ENCODE results near the gene RNFT2. TPM values are rescaled to one million over a fixed set of nuclear protein-coding genes. Genes with fewer than 3 reads are reported as not detected.

RNFT2 gene
- total RNA-seq, 2 experiments from 2014 or later = 14.8 to 16.9 TPM

- H3K4me3 Mint-ChIP-seq = no peak overlapping the region
- no peak overlapping the region for H3K27ac Mint-ChIP-seq
- no peaks in the 10 kb centered on the region for H3K27me3 Mint-ChIP-seq
- peaks cover 1% of the 10 kb centered on the region for H3K9me3 Mint-ChIP-seq
- peaks cover 20% of the 10 kb centered on the region for H3K36me3 Mint-ChIP-seq
- no peak for DNase-seq
- H3K4me1 Mint-ChIP-seq = no peaks in the 10 kb centered on the region
Observed at GRCh38 chr12:116839287-116839830, 101.2 kb downstream of the RNFT2 start.

- Mint-ChIP-seq H3K9me3 (no peaks in the 10 kb centered on the region), H3K4me1 (no peaks in the 10 kb centered on the region), H3K27ac (no peak overlapping the region), H3K4me3 (no peak overlapping the region), H3K36me3 (peaks cover 10% of the 10 kb centered on the region), H3K27me3 (no peaks in the 10 kb centered on the region)
- DNase-seq = no peak
Observed at GRCh38 chr12:116843085-116843484, 105.0 kb downstream of the RNFT2 start.

- no peak overlapping the region for H3K27ac Mint-ChIP-seq
- DNase-seq = no peak
- H3K9me3 Mint-ChIP-seq = no peaks in the 10 kb centered on the region
- H3K4me3 Mint-ChIP-seq = no peak overlapping the region
- H3K4me1 Mint-ChIP-seq = peaks cover 2% of the 10 kb centered on the region
- H3K36me3 Mint-ChIP-seq = peaks cover 8% of the 10 kb centered on the region
- no peaks in the 10 kb centered on the region for H3K27me3 Mint-ChIP-seq
Observed at GRCh38 chr12:116849216-116849615, 111.1 kb downstream of the RNFT2 start.

- Mint-ChIP-seq H3K4me3 (no peak overlapping the region), H3K27me3 (peaks cover 16% of the 10 kb centered on the region), H3K9me3 (no peaks in the 10 kb centered on the region), H3K4me1 (peaks cover 2% of the 10 kb centered on the region), H3K36me3 (peaks cover 8% of the 10 kb centered on the region), H3K27ac (no peak overlapping the region)
- DNase-seq = no peak
Observed at GRCh38 chr12:116852303-116852702, 114.2 kb downstream of the RNFT2 start.

- Mint-ChIP-seq H3K27ac (no peak overlapping the region), H3K27me3 (peaks cover 28% of the 10 kb centered on the region), H3K4me3 (no peak overlapping the region), H3K4me1 (peaks cover 2% of the 10 kb centered on the region), H3K36me3 (peaks cover 2% of the 10 kb centered on the region), H3K9me3 (no peaks in the 10 kb centered on the region)
- DNase-seq = no peak
Observed at GRCh38 chr12:116853507-116853906, 115.4 kb downstream of the RNFT2 start.

- no peaks in the 10 kb centered on the region for H3K9me3 Mint-ChIP-seq
- peaks cover 2% of the 10 kb centered on the region for H3K4me1 Mint-ChIP-seq
- peaks cover 35% of the 10 kb centered on the region for H3K27me3 Mint-ChIP-seq
- no peak for DNase-seq
- H3K36me3 Mint-ChIP-seq = no peaks in the 10 kb centered on the region
- H3K4me3 Mint-ChIP-seq = no peak overlapping the region
- H3K27ac Mint-ChIP-seq = no peak overlapping the region
Observed at GRCh38 chr12:116855744-116856470, 117.8 kb downstream of the RNFT2 start.

DNA sequence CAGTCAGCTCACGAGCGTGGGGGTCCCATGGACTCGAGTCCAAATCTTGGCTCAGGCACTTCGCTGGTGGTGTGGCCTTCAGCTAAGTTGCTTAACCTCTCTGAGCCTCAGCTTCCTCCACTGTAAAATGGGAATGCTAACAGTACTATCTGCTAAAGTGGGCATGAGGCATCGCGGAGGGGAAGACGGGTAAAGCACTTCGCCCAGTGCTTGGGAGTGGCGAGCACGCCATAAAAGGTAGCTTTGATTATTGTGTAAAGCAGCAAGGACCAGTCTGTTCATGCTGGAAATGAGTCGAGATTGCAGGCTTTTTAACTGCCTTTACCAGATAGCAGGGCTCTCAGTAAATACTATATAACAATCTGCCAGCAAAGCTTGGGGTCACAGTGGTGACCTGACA is 118.6 kb downstream of the RNFT2 start:
- no peak for DNase-seq
- no peak overlapping the region for H3K4me3 Mint-ChIP-seq
- H3K36me3 Mint-ChIP-seq = no peaks in the 10 kb centered on the region
- H3K27ac Mint-ChIP-seq = no peak overlapping the region
- H3K9me3 Mint-ChIP-seq = no peaks in the 10 kb centered on the region
- H3K4me1 Mint-ChIP-seq = peaks cover 7% of the 10 kb centered on the region
- peaks cover 38% of the 10 kb centered on the region for H3K27me3 Mint-ChIP-seq

DNA sequence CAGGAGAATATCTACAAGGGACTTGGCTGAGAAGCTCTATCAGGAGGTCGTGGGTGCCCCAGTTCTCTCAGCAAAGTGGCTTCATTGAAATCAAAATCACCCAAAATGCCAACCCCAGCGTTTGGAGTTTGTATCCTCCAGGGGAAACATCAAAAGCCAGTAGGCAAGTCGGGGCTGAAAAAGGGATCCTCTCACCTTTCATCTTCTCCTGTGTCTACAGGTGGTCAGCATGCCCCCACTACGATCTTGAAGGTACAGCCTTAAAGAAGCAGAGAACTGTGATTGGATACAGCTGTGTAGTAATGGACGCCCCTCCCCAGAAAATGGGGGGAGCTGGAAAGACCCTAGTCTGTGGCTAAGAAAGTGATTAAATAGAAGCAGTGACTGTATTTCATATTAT is 121.0 kb downstream of the RNFT2 start:
- Mint-ChIP-seq H3K4me3 (no peak overlapping the region), H3K27ac (no peak overlapping the region), H3K4me1 (peaks cover 6% of the 10 kb centered on the region), H3K9me3 (peaks cover 2% of the 10 kb centered on the region), H3K27me3 (peaks cover 46% of the 10 kb centered on the region), H3K36me3 (no peaks in the 10 kb centered on the region)
- no peak for DNase-seq

DNA sequence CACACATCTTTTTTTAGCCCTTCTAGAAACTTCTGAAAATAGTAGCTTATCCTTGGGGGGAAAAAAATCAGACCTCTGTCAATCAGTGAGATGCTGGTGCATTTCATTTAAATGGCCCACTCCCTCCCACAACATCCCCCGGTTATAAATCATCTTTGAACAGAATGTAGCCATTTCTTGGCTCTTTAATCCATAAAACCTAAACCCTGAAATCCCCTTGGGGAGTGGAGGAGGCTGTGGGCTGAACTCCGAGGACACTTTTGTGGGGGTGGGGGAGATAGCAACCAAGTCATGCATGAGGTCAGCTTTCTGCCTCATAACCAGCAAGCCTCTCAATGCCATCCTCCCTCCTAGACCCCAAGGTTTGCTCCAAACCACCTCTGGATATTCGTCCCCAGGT is 122.1 kb downstream of the RNFT2 start:
- Mint-ChIP-seq H3K27ac (no peak overlapping the region), H3K9me3 (peaks cover 2% of the 10 kb centered on the region), H3K27me3 (peaks cover 45% of the 10 kb centered on the region), H3K4me1 (peaks cover 6% of the 10 kb centered on the region), H3K4me3 (no peak overlapping the region), H3K36me3 (no peaks in the 10 kb centered on the region)
- DNase-seq = no peak

GRCh38 chr12:116861320-116861719 is 123.2 kb downstream of the RNFT2 start:
- peaks cover 2% of the 10 kb centered on the region for H3K9me3 Mint-ChIP-seq
- H3K4me1 Mint-ChIP-seq = peaks cover 6% of the 10 kb centered on the region
- no peak overlapping the region for H3K4me3 Mint-ChIP-seq
- H3K36me3 Mint-ChIP-seq = no peaks in the 10 kb centered on the region
- no peak overlapping the region for H3K27ac Mint-ChIP-seq
- peak; percentile 41 for DNase-seq
- H3K27me3 Mint-ChIP-seq = peaks cover 41% of the 10 kb centered on the region

DNA sequence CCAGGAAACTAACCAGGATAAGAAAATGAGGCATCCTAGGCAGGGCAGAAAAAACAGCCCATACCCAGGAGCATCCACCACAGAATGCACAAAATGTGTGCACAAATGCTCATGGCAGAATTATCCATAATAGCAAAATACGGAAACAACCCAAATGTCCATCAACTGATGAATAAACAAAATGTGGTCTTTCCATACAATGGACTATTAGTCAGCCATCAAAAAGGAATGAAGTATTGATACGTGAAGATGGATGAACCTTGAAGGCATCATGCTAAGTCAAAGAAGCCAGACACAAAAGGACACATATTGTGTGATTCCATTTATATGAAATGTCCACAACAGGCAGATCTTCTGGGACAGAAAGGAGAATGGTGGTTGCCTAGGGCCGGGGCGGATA is 124.1 kb downstream of the RNFT2 start:
- Mint-ChIP-seq H3K27ac (no peak overlapping the region), H3K4me1 (peaks cover 6% of the 10 kb centered on the region), H3K27me3 (peaks cover 34% of the 10 kb centered on the region)

GRCh38 chr12:116863275-116863767 is 125.2 kb downstream of the RNFT2 start:
- H3K4me1 Mint-ChIP-seq = peaks cover 6% of the 10 kb centered on the region
- DNase-seq = no peak
- H3K9me3 Mint-ChIP-seq = peaks cover 2% of the 10 kb centered on the region
- no peak overlapping the region for H3K27ac Mint-ChIP-seq
- H3K27me3 Mint-ChIP-seq = peaks cover 23% of the 10 kb centered on the region
- no peak overlapping the region for H3K4me3 Mint-ChIP-seq
- H3K36me3 Mint-ChIP-seq = no peaks in the 10 kb centered on the region

More for the DNA sequence above, 124.1 kb downstream of the RNFT2 start:
- H3K9me3 Mint-ChIP-seq = peaks cover 2% of the 10 kb centered on the region
- H3K4me3 Mint-ChIP-seq = no peak overlapping the region
- H3K36me3 Mint-ChIP-seq = no peaks in the 10 kb centered on the region
- DNase-seq = no peak

DNA sequence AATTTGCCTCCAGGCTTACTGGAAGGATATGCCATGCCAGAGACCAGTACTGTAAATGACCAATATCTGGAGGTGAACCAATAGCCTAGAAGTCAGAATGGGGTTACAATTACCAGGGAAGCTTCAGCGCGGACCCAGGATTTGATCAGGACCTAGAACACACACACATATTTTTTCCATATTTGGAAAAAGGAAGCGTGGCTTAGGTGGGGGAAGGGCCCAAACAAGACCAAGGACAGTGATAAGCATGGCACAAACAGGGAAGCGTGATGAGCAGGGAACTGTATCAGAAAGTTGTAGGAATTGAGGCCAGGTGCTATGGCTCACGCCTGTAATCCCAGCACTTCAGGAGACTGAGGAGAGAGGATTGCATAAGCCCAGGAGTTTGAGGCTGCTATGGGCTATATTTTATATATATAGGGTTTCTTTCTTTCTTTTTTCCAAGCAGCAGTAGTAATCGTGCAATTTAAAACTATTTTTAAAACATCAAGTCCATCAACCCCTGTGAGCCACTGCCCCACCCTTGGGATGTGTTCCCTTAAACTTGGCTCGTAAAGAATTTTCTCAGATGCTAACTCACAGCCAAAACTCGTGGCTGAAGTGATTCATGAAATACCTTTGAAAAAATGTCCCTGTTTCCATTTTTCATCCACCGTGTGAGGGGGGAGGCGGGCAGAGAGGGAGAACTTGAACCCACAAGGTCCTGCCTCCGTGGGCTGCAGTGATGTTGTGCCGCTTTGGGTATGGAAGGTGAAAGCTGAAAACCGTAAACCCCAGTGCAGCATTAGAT is 126.5 kb downstream of the RNFT2 start:
- Mint-ChIP-seq H3K4me1 (peaks cover 6% of the 10 kb centered on the region), H3K27me3 (peaks cover 14% of the 10 kb centered on the region), H3K27ac (no peak overlapping the region), H3K4me3 (no peak overlapping the region), H3K36me3 (no peaks in the 10 kb centered on the region), H3K9me3 (peaks cover 2% of the 10 kb centered on the region)
- no peak for DNase-seq

DNA sequence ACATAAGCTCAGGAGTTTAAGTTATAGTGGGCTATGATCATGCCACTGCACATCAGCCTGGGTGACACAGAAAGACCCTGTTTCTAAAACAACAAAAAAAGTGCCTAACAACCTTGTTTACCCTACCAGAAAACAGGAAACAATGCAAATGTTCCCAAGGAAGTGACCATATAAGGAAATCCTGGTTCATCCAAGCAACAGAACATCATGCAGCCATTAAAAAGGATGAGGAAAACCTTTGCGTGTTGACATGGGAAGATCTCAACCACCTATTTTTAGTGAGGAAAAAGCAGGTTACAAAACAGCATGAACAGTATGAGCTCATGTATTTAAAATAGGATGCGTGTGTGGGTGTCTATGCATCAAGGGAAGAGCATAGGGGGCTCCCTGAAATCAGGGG is 129.4 kb downstream of the RNFT2 start:
- Mint-ChIP-seq H3K27ac (no peak overlapping the region), H3K36me3 (no peaks in the 10 kb centered on the region), H3K4me3 (no peak overlapping the region), H3K9me3 (no peaks in the 10 kb centered on the region), H3K27me3 (peaks cover 3% of the 10 kb centered on the region), H3K4me1 (no peaks in the 10 kb centered on the region)
- no peak for DNase-seq

DNA sequence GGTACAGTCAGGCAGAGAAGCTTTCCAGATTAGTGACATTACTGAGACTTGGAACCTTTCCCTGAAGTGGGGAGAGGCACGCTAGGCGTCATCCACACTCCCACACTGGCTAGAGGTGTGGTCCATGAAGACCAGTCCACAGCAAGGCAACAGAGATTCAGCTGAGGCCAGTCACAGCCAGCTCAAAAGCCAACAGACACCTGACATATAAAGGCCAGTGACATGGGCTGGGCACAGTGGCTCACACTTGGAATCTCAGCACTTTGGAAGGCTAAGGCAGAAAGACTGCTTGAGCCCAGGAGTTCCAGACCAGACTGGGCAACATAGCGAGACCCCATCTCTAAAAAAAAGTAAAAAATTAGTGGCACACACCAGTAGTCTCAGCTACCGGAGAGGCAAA is 132.2 kb downstream of the RNFT2 start:
- Mint-ChIP-seq H3K9me3 (no peaks in the 10 kb centered on the region), H3K36me3 (no peaks in the 10 kb centered on the region), H3K27ac (no peak overlapping the region), H3K4me3 (no peak overlapping the region), H3K27me3 (peaks cover 4% of the 10 kb centered on the region), H3K4me1 (peaks cover 11% of the 10 kb centered on the region)
- no peak for DNase-seq

Measured in activated naive CD8-positive, alpha-beta T cell treated with anti-CD3 and anti-CD28 coated beads for 36 hours (primary cell).